Measurements from ENCODE around the gene C10orf67.

Gene C10orf67

GRCh38 chr10:23194966-23195845 lies 149.4 kb downstream of the C10orf67 start:
- no peak for DNase-seq

GRCh38 chr10:23194471-23194965 lies 150.1 kb downstream of the C10orf67 start:
- no peak for DNase-seq

DNA sequence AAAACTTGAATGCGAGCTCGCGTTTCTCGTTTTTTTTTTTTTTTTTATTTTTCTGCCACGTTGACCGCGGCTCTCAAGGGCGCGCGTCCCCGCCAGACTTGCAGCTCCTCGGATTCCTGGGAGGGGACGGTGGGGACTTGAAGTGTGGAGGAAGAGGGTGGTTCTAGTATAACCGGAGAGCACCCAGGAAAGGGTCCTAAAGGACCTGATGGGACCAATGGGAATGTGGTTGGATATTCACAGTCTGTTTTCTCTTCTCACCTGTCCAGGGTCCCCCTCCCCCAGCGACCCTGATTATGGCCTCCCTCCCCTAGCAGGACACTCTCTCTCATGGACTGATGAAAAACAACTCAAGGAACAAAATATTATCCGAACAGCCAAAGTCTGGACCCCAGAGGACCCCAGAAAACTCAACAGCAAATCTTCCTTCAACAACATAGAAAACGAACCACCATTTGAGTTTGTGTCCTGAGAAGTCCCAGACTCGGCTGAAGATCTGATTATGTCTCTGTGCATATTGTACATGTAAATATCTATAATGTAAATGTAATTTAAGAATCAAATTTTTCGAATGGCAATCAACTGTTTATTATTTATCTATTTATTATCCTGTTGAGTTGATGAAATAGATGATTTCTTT lies 151.0 kb downstream of the C10orf67 start:
- DNase-seq = no peak

DNA sequence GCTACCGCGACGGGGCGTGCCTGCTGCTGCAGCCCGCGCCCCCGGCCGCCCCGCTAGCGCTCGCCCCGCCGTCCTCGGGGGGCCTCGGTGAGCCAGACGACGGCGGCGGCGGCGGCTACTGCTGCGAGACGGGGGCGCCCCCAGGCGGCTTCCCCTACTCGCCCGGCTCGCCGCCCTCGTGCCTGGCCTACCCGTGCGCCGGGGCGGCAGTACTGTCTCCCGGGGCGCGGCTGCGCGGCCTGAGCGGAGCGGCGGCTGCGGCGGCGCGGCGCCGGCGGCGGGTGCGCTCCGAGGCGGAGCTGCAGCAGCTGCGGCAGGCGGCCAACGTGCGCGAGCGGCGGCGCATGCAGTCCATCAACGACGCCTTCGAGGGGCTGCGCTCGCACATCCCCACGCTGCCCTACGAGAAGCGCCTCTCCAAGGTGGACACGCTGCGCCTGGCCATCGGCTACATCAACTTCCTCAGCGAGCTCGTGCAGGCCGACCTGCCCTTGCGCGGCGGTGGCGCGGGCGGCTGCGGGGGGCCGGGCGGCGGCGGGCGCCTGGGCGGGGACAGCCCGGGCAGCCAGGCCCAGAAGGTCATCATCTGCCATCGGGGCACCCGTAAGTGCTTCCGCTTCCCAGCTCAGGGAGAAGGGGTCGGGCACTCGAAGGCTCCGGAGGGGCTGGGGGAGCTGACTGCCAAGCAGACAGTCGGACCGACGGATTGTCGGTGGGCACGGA lies 151.7 kb downstream of the C10orf67 start:
- no peak for DNase-seq

DNA sequence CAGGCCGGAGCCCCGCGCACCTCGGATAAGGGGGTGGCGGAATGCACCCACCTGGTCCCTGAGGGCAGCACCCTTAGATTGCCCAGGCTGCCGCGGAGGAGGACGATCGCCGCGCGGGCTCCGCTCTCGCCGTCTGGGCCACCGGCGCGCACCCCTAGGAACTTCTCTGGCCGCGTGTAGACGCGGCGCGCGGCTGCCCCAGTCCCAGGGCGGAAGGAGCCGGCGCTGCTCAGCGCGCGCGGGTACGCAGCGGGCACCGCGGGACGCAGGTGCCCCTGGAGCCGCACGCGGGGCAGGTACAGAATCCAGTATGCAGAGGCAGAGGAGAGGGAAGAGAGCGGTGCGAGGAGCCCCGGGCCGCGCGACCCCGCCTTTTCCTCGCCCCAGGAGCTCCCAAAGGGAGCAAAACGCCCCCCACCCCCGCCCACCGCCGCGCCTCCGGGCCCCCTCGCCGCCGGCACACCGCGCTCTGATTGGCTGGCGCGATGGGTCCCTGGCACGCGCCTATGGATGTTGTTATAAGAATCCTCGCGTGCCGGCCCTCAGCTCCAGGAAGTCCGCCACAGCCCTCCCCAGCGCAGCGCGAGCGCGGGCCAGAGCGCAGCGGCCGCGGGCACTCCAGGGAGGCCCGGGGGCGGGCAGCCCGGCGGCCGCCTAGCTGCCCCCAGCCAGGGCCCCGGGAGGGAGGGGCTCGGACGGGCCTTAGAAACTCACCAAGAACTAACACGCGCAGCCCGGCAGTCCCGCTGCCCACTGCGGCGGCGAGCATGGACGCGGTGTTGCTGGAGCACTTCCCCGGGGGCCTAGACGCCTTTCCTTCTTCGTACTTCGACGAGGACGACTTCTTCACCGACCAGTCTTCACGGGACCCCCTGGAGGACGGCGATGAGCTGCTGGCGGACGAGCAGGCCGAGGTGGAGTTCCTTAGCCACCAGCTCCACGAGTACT lies 152.6 kb downstream of the C10orf67 start, which contains the start of gene PTF1A:
PTF1A (plus strand) TSS at position 549 of the 948 bp plus-strand sequence; CDS start at position 768, 219 bp downstream.
- DNase-seq = no peak

- no peak for DNase-seq
Measured at GRCh38 chr10:23190872-23191763, 153.5 kb downstream of the C10orf67 start.

DNA sequence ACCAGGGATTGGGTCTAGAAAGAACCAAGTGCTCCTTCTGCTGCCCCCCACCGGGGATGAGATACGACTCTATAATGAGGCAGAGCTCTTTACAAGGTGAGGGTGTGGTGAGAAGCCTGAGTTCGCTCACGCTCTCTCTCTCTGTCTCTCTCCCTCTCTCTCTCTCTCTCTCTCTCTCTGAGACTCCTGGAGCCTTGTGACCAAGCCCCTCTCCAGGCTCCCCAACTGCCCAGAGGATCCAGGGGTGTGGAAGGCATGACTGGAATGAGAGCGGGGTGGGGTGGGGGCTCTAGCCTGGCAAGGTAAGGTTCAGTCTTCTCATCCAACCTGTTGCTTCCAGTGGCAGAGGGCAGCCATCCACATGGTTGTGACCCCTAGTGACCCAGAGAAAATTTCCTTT lies 155.6 kb downstream of the C10orf67 start:
- DNase-seq = no peak

DNA sequence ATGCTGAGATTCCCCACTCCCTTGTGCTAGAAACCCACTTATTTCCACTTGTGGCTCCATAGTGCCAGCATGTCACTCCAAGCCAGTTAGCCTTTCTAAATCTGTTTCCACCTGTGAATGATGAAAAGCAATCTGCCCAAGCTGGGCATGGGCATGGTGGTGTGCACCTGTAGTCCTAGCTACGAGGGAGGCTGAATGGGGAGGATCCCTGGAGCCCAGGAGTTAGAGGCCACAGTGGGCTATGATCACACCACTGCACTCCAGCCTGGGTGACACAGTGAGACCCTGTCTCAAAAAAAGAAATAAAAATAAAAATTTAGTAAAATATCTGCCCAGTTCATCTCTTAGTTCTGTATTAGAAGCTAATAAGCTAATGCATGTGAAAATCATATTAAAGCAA lies 157.4 kb downstream of the C10orf67 start:
- no peak for DNase-seq

- no peak for DNase-seq
Measured at GRCh38 chr10:23186697-23187096, 157.9 kb downstream of the C10orf67 start.

DNA sequence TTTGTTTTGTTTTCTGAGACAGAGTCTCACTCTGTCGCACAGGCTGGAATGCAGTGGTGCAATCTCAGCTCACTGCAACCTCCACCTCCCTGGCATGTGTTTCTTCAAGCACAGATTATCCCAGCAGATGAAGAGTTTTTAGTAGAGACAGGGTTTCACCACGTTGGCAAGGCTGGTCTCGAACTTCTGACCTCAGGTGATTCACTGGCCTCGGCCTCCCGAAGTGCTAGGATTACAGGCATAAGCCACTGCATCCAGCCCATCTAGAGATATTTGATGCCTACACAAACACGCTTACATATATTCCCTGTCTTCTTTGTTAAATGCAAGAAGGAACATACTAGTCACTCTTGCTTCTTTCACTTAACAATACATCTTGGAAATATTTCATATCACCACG lies 158.4 kb downstream of the C10orf67 start:
- DNase-seq = no peak

DNA sequence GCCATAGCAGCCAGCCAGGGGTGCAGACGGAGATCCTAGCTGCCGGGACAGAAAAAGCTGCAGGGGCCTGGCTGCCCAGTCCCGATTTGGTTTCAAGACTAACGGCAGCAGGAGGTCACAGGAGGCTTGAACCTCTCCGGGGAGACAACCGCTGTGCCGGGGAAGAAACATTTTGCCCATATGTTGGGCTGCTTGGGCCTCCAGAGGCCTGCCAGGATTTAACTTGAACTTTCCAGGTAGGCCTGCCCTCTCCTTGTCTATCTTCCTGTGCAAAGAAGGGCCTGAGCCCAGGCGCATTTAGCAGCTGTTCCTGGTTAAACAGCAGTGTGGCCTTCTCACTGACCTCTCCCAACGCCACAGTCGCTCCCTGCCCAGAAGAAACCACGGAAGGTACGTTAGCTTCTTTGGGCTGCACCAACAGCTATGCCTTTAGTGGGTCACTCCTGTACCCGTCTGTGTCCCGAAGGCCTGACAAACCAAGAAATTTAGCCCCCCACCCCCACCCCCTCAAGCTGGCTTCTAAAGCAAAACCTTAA lies 169.6 kb downstream of the C10orf67 start:
- DNase-seq = no peak

DNA sequence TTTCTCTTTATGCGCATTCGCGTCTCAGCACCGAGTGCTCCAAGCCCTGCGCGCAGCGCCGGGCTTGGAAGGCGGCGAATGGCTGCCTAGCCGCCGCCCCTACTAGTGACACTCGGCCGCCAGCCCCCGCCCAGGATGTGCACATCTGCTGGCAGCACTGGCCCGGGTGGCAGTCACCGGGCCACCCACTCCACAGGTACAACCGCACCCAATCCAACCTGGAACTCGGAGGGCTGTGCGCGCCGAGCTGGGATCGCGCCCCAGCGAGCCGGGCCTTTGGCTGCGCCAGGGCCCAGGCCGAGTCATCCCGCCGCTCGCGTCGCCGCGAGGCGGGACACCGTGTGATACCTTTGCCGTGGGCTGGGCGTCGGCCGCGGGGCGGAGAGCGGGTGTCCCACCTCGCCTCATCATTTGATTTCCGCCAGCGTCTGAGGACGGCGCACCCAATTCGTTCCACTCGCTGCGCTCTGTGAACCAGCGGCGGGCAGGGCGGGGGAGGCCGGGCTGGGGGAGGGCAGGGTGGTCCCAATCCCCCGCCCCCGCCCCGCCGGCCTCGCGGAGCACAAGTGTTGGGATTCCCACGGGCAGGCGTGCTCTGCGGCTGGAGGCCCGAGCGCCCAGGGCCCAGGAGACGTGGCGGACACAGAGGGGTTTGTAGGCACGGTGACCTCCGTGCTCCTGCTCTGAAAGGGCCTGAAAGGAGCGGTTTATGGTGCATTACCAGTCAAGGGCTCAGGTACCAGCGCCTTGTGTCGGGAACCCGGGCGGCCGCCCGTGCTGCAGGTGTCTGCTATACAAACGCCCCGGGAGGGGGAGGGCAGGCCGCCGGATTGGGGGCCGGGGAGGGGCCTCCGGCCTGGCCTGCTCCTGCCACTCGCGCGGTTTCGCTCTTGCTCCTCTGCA lies 170.3 kb downstream of the C10orf67 start:
- no peak for DNase-seq

- no peak for DNase-seq
Measured at GRCh38 chr10:23173214-23174073, 171.2 kb downstream of the C10orf67 start.

- DNase-seq = no peak
Measured at GRCh38 chr10:23172429-23173213, 172.0 kb downstream of the C10orf67 start.

DNA sequence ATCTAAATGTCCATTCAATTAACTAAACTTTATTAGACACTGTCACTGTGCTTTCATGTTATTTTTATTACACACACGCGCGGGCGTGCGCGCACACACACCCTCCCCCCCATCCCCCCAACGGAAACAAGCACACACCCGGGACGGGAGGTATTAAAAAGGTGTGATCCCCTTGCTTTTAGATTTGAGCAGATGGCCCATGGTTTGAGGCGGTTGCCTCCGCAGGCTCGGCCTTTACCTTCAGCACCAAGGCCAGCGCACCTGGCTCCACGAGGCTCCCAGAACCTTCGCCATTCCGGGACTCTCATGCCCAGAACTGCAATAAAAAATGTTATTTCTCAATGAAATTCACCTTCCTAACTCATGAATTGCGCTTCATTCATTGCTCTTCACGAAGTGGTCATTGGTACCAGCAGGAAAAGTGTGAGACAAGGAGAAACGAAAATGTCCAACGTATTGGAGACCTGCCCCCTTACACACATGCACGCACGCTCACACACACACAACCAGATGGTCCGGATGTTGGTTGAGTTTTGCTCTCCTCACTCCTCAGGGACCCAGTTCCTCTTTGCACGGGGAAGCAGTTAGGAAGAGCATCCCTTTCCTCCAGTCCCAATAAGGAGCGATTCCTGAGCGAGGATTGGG lies 173.2 kb downstream of the C10orf67 start:
- DNase-seq = no peak

GRCh38 chr10:23158370-23158769 lies 186.2 kb downstream of the C10orf67 start:
- peak in 3 of 6 experiments; percentile 4 to 32 (median 29) for DNase-seq

GRCh38 chr10:23157691-23158369 lies 186.8 kb downstream of the C10orf67 start:
- peak in 1 of 6 experiments; percentile 28 for DNase-seq

All from stimulated activated naive CD4-positive, alpha-beta T cell (primary cell).